Activated naive CD4-positive, alpha-beta T cell treated with anti-CD3 and anti-CD28 coated beads, Interleukin-2, amount 50 U/mL, for 72 hours (primary cell): ENCODE results near the gene SP140. TPM values are rescaled to one million over a fixed set of nuclear protein-coding genes. Genes with fewer than 3 reads are reported as not detected.
"Not testable (repeated sequence)": the region's sequence is repeated elsewhere in the genome, so short reads cannot be mapped to it uniquely, and the experiment has no call there.

ENCODE experiments used
- ATAC-seq, 2 donors: fragments of 150-1000 bp; cut with Tn5 transposase; 2 replicates each; pipeline ENCODE4 v1.10.0; 2021; ENCODE audit warnings: mild to moderate bottlenecking in 2 of 2, moderate library complexity in 2 of 2
- DNase-seq, 2 donors: peaks; one replicate each; pipeline ENCODE4 v3.0.0; 2021 to 2022; ENCODE audit warnings: low spot score in 2 of 2
- H3K27ac Mint-ChIP-seq, 2 donors: one replicate each; pipeline ENCODE4 v1.8.0; 2022; ENCODE audit warnings: mild to moderate bottlenecking in 2 of 2, mixed read lengths in 2 of 2
- H3K36me3 Mint-ChIP-seq, 2 donors: one replicate each; pipeline ENCODE4 v1.8.0; 2022; ENCODE audit warnings: mixed read lengths in 2 of 2
- H3K9me3 Mint-ChIP-seq, 2 donors: one replicate each; pipeline ENCODE4 v1.8.0; 2022; ENCODE audit warnings: mixed read lengths in 2 of 2
- total RNA-seq, 2 donors: library from RNA; stranded (reverse); gene quantifications; one replicate each; pipeline ENCODE4 v1.2.3, GENCODE V29; 2022

Gene SP140
- total RNA-seq, 2 donors from 2014 or later, result 75.8 to 77.7 TPM

DNA sequence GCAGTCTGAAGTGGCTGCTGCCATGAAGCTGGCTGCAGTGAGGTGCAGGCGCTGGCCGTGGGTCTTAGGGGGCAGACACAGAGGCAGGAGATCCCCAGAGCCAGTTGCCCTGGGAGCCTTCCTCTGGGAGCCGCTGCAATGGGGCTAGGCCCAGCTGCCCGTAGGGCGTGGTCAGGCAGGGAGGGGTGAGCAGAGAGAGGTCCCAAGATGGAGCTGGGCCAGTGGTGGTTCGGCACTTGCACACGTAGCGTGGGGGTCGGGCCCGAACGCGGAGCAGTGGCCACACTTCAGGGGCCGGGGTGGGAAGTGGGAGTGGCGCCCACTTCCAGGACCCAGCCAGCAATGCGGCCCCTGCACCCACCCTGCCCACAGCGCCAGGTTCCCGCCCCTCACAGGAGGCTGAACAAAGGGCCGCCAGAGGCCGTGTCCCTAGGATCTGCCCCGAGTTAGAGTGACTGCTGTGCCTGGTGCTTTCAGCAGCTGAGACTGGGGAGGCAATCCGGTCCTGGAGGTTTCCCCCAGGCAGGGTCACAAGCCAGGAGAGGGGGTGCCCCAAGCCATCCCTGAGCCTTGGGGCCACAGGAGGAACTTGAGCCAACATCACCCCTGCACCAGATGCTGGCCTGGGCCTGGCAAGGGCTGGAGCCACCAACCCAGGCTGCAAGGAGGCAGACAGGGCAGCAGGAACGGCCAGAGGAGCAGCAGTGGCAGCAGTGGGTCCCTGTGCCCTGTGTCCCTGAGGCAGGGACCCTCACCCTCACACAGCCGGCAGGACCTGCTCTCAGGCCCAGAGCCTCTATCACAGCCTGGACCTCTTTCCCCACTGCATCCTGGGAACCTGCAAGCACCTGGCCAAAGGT lies 80.1 kb downstream of the SP140 start:
- H3K27ac Mint-ChIP-seq, result no peak overlapping the region
- H3K36me3 Mint-ChIP-seq, result peaks cover 14 to 57% of the 10 kb centered on the region in 2 donors
- ATAC-seq (no peak), DNase-seq (no peak)
- peaks cover 10 to 29% of the 10 kb centered on the region in 2 donors for H3K9me3 Mint-ChIP-seq

DNA sequence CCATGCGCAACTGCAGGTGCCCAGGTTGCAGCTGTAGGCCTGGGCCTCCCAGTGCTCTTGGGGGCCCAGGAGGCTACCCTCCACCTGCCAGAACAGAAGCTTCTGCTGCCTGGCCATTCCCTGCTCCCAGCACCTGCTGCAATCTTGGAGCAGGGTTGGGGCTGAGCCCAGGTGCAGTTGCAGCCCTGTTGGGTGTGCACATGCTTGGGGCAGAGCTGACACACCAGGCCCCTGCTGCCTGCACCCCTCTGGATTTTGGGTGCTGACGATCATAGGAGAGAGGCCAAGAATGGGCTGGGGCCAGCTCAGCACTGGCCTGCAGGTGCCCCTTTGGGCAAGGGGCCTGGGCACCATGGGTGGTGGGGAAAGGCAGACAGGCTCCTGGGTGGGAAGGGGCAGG lies 80.9 kb downstream of the SP140 start:
- Mint-ChIP-seq H3K36me3 (peaks cover 11 to 49% of the 10 kb centered on the region in 2 donors), H3K9me3 (peaks cover 10 to 28% of the 10 kb centered on the region in 2 donors), H3K27ac (peak overlapping the region in 1 of 2 donors; percentile 25)
- peak in 1 of 2 donors; percentile 24 for ATAC-seq
- no peak for DNase-seq

DNA sequence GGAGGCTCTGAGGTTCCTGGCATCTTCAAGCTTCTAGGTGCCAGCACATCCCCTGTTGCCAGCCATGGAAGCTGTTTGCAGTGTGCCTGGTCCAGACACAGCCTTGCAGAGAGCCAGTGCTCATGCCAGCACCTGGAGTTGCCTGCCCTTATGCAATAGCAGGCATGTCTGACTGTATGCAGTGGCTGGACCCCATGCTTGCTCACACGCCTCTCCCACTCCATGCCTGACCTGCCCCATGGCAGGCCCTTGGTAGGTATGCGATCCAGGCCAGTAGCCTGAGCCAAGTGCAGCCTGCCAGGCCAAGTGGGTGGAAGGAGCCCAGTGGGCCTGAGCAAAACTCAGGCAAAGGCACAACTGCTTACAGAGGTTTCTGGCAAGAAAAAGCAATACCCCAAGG lies 81.9 kb downstream of the SP140 start:
- ATAC-seq (no peak), DNase-seq (no peak)
- Mint-ChIP-seq H3K9me3 (peaks cover 8 to 20% of the 10 kb centered on the region in 2 donors), H3K27ac (no peak overlapping the region), H3K36me3 (peaks cover 12 to 40% of the 10 kb centered on the region in 2 donors)

DNA sequence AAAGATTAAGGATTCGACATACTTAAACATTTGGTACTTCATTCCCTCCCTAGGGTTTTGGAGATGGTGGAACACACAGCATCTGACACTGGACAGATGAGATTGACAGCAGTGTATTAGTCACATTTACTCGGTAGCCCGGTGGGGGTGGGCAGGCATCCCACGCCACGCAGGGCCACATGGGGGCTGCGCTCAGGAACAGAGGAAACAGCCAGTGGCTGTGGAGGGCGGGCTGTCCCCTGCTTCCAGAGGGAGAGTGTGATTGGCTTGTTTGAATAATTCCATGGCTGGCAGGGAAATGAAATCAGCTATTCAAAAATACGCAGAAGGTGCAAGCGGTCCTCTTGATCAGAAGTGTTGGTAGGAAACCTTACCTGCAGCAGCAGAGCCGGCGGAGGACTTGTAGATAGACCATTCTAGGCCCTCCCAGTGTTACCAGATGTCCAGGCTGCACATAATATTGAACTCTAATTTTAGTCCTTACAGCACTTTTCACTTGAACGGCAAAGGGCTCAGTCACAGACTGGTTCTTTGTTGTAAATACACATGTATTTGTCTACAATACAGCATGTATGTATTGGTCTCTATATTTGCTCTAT lies 83.0 kb downstream of the SP140 start:
- Mint-ChIP-seq H3K36me3 (peaks cover 18 to 41% of the 10 kb centered on the region in 2 donors), H3K27ac (peak overlapping the region in 1 of 2 donors; percentile 22), H3K9me3 (peaks cover 0 to 12% of the 10 kb centered on the region in 2 donors)
- no peak for ATAC-seq
- DNase-seq, result no peak

DNA sequence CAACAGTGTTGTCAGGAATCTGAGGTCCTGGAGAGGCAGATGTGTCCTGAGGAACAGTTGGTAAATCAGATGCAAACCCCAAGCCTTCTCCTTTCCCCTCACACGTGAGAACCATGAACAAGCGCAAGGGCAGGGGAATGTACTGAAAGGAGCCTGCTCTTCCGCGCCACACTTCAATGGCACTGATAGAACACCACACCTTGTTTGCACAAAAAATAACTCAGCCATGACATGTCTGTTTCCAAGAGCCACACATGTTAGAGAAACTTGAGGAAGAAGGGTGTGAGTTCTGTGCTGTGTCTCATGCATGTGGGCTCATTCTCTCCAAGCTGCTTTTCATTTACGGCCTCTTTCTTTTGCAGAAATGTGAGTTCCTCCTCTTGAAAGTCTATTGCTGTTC lies 85.3 kb downstream of the SP140 start:
- H3K36me3 Mint-ChIP-seq, result peaks cover 21 to 38% of the 10 kb centered on the region in 2 donors
- DNase-seq, ATAC-seq, H3K9me3 Mint-ChIP-seq, H3K27ac Mint-ChIP-seq: not testable (repeated sequence)

DNA sequence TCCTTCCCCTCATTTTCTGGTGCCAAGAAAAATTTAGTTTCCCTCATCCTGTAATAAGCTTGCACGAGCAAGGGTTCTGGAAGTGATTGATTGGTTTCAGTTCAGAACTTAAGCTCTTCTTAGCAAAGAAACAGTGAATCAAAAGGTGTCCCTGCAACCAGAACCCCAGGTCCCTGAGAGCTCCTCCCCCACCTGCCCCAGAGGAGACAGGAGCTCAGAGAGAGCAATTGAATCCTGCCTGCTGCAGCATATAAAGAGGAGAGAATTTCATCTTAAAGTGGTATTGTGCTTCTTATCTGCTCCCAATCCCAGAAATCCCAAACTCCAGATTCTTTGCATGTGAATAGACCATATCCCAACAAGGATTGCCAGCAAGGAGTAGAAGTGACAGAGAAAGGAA lies 86.1 kb downstream of the SP140 start:
- peaks cover 21 to 45% of the 10 kb centered on the region in 2 donors for H3K36me3 Mint-ChIP-seq

DNA sequence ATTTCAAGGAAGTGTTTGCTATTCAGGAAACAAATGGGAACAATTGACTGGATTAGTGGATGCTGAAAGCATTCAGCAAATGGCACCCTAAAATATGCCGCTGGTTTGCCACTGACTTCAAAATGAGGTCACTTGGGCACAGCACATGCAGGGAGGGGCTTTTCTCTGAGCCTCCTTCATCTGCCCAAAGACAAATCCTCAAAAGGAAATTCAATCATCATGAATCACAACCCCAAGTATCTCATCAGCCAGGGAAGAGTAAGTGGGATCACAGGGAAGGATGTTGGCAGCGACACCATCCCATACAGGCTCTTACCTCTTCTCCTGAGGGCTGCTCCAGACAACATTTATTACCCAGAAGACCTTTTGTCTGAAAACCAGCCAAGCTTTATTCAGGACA lies 87.1 kb downstream of the SP140 start:
- Mint-ChIP-seq H3K27ac (no peak overlapping the region), H3K9me3 (no peaks in the 10 kb centered on the region), H3K36me3 (peaks cover 21 to 46% of the 10 kb centered on the region in 2 donors)
- ATAC-seq (no peak), DNase-seq (no peak)

More for the DNA sequence above, 86.1 kb downstream of the SP140 start:
- DNase-seq, H3K9me3 Mint-ChIP-seq, ATAC-seq: not testable (repeated sequence)
- peak overlapping the region in 1 of 2 donors; percentile 4 for H3K27ac Mint-ChIP-seq

DNA sequence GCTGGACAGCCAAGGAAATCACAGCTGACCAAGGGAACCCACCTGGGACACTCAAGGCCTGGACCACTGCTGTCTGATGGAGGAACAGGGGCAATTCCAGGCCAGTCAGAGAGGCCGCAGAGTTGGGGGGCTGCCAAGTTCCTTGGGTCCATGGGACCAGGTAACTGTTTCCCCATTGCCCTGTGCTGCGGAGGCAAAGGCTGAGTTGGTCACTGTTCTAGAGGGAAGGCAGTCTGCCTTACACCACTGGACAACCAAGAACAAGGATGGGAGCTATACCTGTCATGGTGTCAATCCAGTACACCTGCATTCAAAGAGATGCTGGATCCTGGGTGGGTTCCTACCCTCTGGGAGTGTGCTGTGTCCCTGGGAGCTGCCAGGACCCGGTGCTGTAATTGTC lies 91.8 kb downstream of the SP140 start:
- Mint-ChIP-seq H3K9me3 (peaks cover 0 to 2% of the 10 kb centered on the region in 2 donors), H3K27ac (peak overlapping the region; percentile 68 to 76), H3K36me3 (peaks cover 21 to 44% of the 10 kb centered on the region in 2 donors)
- no peak for DNase-seq
- ATAC-seq, result no peak

DNA sequence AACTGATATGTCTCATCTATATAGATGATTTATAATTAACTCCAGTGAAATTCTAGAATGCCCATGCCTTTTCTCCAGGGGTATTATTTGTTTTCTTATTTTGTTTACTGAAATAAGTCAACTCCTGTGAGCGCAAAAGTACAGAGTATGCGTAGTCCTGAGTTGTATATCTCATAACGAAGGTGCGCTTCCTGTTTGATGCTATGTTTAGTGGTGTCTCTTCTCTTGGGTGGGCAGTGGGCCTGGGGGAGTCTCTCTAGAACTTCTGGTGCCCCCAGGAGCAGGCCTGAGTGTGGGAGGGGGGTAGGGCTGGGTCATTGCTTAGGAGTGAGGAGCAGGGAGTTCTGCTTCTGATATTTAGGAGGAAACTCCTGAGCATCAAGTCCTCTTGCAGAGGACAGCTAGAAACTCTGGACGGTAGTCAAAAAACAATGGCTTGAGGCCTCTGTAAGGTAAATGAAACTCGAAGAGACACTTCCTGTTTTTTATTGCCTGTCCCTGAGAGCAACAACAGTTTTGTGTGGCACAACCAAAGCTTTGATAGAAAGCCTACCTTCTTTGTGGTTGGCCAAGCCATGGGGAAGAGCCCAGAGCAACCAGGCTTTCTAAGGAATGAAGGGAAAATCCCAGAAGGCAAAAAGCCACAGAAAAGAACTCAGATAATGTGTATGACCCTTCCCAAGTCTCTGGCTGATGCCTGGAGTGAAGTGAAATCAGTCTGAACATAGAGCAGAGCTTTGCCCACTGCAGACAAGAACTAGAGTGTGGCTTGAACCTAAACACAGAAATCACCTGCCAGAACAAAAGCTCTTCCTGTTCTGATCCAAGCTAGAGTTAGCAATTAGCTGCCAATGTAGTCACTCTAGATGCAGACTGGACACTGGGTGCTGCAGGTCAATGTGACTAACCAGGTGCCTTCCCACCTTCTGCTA lies 92.9 kb downstream of the SP140 start:
- DNase-seq (no peak), ATAC-seq (peak; percentile 17 to 49)
- Mint-ChIP-seq H3K9me3 (peaks cover 0 to 8% of the 10 kb centered on the region in 2 donors), H3K36me3 (peaks cover 10 to 45% of the 10 kb centered on the region in 2 donors), H3K27ac (peak overlapping the region; percentile 74 to 76)

DNA sequence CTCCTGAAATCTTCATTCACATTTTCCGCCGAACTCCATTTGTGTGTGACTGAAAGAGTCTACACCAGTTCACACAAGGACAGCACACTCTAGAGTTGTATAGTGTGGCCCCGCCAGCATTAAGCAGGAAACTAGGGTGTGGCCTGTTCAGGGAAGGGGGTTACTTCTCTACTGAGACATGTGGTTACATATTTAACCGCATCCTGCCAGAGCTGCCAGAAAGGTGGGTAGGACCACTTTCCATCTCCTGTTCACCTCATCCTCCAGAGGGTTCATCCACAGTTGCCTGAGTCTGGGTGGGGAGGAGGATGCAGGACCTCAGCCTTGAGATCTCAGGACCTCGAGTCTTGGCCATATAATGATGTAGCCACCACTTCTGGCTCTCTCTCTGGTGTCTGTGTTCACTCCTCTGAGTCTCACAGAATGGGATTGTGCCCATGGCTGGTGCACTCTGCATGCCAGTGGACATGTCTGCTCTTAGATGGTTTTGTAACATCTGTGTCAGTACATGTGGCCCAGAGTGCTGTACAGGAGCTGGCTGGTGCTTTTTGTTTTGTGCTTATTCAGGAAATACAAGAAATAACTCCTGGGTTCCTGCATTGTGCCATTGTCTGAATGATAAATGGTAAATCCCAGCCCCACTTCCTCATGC lies 93.8 kb downstream of the SP140 start:
- Mint-ChIP-seq H3K27ac (peak overlapping the region; percentile 74 to 76), H3K9me3 (peaks cover 0 to 13% of the 10 kb centered on the region in 2 donors), H3K36me3 (peaks cover 4 to 44% of the 10 kb centered on the region in 2 donors)
- peak; percentile 55 to 69 for DNase-seq
- ATAC-seq, result peak; percentile 94 to 96

DNA sequence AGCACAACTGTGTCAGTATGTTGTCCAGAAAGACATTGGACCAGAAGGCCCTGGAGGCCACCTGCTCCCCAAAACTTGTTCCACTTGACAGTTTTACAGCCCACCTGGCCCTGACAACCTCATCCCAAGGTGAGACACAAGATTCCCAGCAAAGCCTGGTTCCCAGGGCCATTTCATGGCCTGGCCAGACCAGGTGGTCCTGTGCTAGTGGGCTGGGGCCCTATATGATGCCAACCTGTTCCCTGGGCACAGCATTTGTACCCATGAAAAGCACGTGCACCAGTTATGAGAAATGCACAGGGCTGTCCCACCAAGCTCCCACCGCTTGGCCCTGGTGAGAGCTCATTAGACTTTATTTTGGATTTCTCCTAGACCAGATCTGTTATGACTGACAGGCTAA lies 95.5 kb downstream of the SP140 start:
- H3K27ac Mint-ChIP-seq, result peak overlapping the region in 1 of 2 donors; percentile 29
- peaks cover 0 to 13% of the 10 kb centered on the region in 2 donors for H3K9me3 Mint-ChIP-seq
- ATAC-seq, result no peak
- peaks cover 6 to 35% of the 10 kb centered on the region in 2 donors for H3K36me3 Mint-ChIP-seq
- DNase-seq, result no peak

DNA sequence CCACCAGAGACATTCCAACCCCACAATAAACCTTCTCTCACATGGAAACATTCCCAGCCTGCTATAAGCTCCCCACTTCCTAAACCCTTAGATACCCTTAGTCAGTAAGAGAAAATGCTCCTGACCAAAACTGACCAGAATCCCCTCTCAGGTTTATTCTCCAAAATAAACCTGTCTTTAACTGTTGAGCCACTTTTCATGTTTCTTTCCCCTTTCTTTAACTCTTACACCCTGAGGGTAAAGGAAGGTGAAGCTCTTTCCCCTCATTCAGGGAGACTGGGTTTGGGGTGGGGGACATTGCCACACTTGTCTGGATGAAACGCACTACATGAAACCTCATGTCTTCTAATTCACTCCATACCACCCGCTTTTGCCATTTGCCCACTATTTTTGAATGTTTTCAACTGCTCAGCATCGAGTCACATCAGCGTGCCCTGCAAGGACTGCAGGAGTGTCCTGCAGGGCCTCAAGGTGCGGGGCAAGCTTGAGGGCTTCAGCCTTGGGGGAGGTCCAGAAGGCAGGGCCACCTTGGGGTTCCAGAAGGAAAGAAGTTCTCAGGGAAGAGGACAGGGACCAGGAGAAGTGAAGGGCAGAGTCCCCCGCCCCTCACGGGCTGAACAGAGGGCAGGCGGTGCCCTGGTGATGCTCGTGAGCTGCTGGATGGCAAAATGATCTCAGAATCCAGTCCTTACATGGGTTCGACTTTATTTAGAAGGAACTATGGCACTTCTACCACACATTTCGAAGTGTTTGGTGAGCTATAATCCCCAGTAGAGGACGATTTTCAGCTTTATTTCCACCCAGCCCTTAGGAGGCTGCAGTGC lies 97.2 kb downstream of the SP140 start:
- DNase-seq, result no peak
- ATAC-seq, result no peak
- Mint-ChIP-seq H3K9me3 (peaks cover 0 to 13% of the 10 kb centered on the region in 2 donors), H3K27ac (peak overlapping the region in 1 of 2 donors; percentile 31), H3K36me3 (peaks cover 20 to 43% of the 10 kb centered on the region in 2 donors)

DNA sequence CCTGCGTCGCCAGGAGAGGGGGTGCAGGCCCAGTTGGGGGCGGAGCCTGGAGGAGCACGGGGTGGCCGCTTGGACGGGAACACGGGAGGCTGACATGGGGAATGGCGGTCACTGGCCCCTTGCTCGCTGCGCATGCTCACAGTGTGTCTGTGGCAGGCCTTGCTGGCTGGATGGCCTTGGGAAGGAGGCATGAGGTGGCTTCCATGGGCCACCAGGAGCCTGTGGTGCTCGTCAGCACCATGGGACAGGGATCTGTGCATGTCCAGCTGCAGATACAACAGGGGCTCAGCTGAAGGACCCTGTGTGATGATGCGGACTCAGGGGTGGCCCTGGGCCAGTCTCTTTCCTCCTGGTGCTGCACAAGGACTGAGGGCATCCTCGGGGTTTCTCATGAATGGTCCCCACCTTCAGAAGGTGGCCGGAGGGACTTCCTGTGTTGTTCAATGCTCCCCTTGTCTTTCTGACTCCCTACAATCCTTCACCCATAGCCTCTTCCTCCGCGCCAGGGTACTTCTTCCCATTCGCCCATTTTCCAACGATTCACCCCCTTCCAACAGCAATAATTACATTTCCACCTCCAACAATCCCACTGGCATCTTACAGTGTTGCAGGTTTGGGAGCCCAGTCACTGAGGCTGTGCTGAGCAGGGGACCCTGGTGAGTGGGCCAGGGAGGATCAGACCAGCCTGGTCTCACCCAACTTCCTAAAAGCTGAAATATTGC lies 98.0 kb downstream of the SP140 start:
- ATAC-seq, result no peak
- Mint-ChIP-seq H3K27ac (peak overlapping the region in 1 of 2 donors; percentile 1), H3K36me3 (peaks cover 20 to 40% of the 10 kb centered on the region in 2 donors), H3K9me3 (peaks cover 0 to 13% of the 10 kb centered on the region in 2 donors)
- DNase-seq, result peak in 1 of 2 donors; percentile 45

DNA sequence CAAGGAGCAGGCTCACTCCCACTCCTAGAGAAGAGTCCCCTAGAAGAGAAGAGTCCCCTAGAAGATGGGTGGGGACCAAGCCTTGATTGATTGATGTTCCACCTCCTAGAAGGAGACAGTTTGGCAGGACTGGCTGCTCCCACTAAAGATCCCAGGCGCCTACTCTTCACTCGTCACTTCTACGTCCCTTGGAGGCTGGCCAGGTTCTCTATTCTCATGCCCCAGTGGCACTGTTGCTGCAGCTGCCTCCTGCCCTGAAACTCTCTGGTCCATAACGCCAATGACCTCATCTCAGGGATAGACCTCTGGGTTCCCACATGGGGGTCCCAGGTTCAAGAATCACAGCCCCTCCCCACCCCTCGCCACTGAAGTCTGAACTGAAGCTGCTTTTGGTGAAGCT lies 99.0 kb downstream of the SP140 start:
- H3K27ac Mint-ChIP-seq, result no peak overlapping the region
- peaks cover 0 to 13% of the 10 kb centered on the region in 2 donors for H3K9me3 Mint-ChIP-seq
- H3K36me3 Mint-ChIP-seq, result peaks cover 29 to 49% of the 10 kb centered on the region in 2 donors
- DNase-seq, result no peak
- no peak for ATAC-seq
